GM19372 (cell line): Measurements from ENCODE around the gene PHLDA1.
"Not testable (repeated sequence)": the region's sequence is repeated elsewhere in the genome, so short reads cannot be mapped to it uniquely, and the experiment has no call there.

ENCODE experiments used
- ATAC-seq: cut with Tn5 transposase; IDR thresholded peaks from one replicate; pipeline ENCODE4 v1.9.1; 2021; ENCODE audit warnings: mild to moderate bottlenecking, low read depth, moderate library complexity; ENCODE audit not compliant: unreplicated experiment

The PHLDA1 gene

GRCh38 chr12:75991753-75992152 lies 39.8 kb downstream of the PHLDA1 start:
- ATAC-seq: no peak

- no peak for ATAC-seq
Measured at GRCh38 chr12:75990189-75990912, 41.2 kb downstream of the PHLDA1 start.

- not testable (repeated sequence) for ATAC-seq
Measured at GRCh38 chr12:75987709-75988108, 43.9 kb downstream of the PHLDA1 start.

- ATAC-seq: no peak
Measured at GRCh38 chr12:75986001-75986746, 45.4 kb downstream of the PHLDA1 start.

- ATAC-seq: no peak
Measured at GRCh38 chr12:75985566-75985965, 46.0 kb downstream of the PHLDA1 start.

- no peak for ATAC-seq
Measured at GRCh38 chr12:75984577-75985182, 46.9 kb downstream of the PHLDA1 start.

GRCh38 chr12:75983851-75984250 lies 47.7 kb downstream of the PHLDA1 start:
- not testable (repeated sequence) for ATAC-seq

- ATAC-seq: no peak
Measured at GRCh38 chr12:75982979-75983660, 48.5 kb downstream of the PHLDA1 start.

GRCh38 chr12:75982169-75982564 lies 49.4 kb downstream of the PHLDA1 start:
- no peak for ATAC-seq

GRCh38 chr12:75981247-75982168 lies 50.1 kb downstream of the PHLDA1 start:
- ATAC-seq: peak; percentile 27

- ATAC-seq: no peak
Measured at GRCh38 chr12:75979181-75979580, 52.4 kb downstream of the PHLDA1 start.

- ATAC-seq: no peak
Measured at GRCh38 chr12:75978677-75979076, 52.9 kb downstream of the PHLDA1 start.

GRCh38 chr12:75977952-75978671 lies 53.5 kb downstream of the PHLDA1 start:
- peak; percentile 83 for ATAC-seq

- ATAC-seq: peak; percentile 3
Measured at GRCh38 chr12:75977590-75977951, 54.0 kb downstream of the PHLDA1 start.

GRCh38 chr12:75976913-75977312 lies 54.7 kb downstream of the PHLDA1 start:
- ATAC-seq: no peak

GRCh38 chr12:75976113-75976512 lies 55.5 kb downstream of the PHLDA1 start:
- ATAC-seq: no peak

- ATAC-seq: no peak
Measured at GRCh38 chr12:75975702-75976101, 55.9 kb downstream of the PHLDA1 start.
